ENCODE results near the gene TEAD1. TPM values are rescaled to one million over a fixed set of nuclear protein-coding genes. Genes with fewer than 3 reads are reported as not detected.

The TEAD1 gene
- total RNA-seq, 1 experiment from 2014 or later: 102 TPM

- DNase-seq (ENCODE audit: low read depth, low spot score): no peak
- Histone ChIP-seq H3K27ac (ENCODE audit: low read length) (no peak overlapping the region), H3K4me3 (ENCODE audit: low read depth in 2 of 2, low read length in 2 of 2) (no peak overlapping the region), H3K36me3 (ENCODE audit: control insufficient read depth, insufficient read depth, low read length) (no peaks in the 10 kb centered on the region), H3K4me1 (ENCODE audit: control insufficient read depth, insufficient read depth, low read length) (peaks cover 34% of the 10 kb centered on the region), H3K27me3 (ENCODE audit: control insufficient read depth, insufficient read depth, low read length) (no peaks in the 10 kb centered on the region), H3K9me3 (ENCODE audit: control insufficient read depth, insufficient read depth, low read depth, low read length) (no peaks in the 10 kb centered on the region)
- intact Hi-C loops (cut with micrococcal nuclease; ENCODE audit: unreplicated experiment): no loop called here
- POLR2A ChIA-PET: no interaction called here
- in situ Hi-C loops (cut with HindIII; ENCODE audit: low pct_unique_long_range_greater_than_20kb, low sequenced_read_pairs): no loop called here
- BruUV-seq (replicated peaks): no TSS peak
- CTCF ChIA-PET: no interaction called here
- no peak for ATAC-seq
- no peak for TF ChIP-seq SIN3A (IDR thresholded peaks at IDR 0.05; ENCODE audit: borderline replicate concordance, insufficient read depth, low read depth, low read length)
- TF ChIP-seq CTCF (IDR thresholded peaks at IDR 0.05): no peak
- TF ChIP-seq POLR2AphosphoS5 (IDR thresholded peaks at IDR 0.05; ENCODE audit: low read depth, low read length): no peak
- no peak for TF ChIP-seq TCF7L2 (IDR thresholded peaks at IDR 0.05; ENCODE audit: low read depth, low read length)
- TF ChIP-seq, protein P1, sequence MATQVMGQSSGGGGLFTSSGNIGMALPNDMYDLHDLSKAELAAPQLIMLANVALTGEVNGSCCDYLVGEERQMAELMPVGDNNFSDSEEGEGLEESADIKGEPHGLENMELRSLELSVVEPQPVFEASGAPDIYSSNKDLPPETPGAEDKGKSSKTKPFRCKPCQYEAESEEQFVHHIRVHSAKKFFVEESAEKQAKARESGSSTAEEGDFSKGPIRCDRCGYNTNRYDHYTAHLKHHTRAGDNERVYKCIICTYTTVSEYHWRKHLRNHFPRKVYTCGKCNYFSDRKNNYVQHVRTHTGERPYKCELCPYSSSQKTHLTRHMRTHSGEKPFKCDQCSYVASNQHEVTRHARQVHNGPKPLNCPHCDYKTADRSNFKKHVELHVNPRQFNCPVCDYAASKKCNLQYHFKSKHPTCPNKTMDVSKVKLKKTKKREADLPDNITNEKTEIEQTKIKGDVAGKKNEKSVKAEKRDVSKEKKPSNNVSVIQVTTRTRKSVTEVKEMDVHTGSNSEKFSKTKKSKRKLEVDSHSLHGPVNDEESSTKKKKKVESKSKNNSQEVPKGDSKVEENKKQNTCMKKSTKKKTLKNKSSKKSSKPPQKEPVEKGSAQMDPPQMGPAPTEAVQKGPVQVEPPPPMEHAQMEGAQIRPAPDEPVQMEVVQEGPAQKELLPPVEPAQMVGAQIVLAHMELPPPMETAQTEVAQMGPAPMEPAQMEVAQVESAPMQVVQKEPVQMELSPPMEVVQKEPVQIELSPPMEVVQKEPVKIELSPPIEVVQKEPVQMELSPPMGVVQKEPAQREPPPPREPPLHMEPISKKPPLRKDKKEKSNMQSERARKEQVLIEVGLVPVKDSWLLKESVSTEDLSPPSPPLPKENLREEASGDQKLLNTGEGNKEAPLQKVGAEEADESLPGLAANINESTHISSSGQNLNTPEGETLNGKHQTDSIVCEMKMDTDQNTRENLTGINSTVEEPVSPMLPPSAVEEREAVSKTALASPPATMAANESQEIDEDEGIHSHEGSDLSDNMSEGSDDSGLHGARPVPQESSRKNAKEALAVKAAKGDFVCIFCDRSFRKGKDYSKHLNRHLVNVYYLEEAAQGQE (IDR thresholded peaks at IDR 0.05; ENCODE audit: insufficient read depth in 1 of 2, low read depth in 2 of 2, low read length in 1 of 2): no peak
These were observed 141.8 kb downstream of the TEAD1 start for GRCh38 chr11:12815931-12816494.

DNA sequence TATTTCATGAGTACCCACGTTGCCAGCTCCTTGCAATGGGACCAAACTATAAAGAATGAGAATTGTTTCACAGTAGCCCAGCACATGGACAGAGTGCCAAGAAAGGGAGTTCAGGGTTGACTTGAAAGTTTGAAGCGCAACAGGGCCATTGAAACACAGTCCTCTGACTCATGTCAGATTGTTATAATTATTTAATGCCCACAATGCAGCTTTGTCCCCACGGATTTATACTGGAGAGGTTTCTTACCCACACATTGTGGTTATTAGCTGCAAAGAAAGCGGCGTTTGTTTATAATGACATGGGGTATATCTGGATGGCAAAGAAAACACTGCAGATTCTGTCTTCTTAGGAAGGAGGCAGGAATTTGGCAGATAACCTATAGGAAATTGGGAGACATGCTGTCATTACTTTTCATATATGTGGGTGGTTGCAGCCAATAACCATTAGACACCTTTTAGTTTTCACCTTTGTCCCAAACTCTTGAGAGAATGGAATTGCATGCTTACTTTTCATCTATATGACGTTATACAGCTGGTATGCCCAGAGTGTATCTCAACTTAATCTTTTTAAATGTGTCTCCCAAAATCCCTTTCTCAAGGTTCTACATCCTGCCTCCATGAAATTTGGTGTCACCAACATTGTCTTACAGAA lies 143.6 kb downstream of the TEAD1 start:
- TF ChIP-seq CTCF (IDR thresholded peaks at IDR 0.05) (no peak), SIN3A (IDR thresholded peaks at IDR 0.05; ENCODE audit: borderline replicate concordance, insufficient read depth, low read depth, low read length) (no peak), POLR2AphosphoS5 (IDR thresholded peaks at IDR 0.05; ENCODE audit: low read depth, low read length) (no peak), TCF7L2 (IDR thresholded peaks at IDR 0.05; ENCODE audit: low read depth, low read length) (no peak)
- TF ChIP-seq, protein P1 (IDR thresholded peaks at IDR 0.05; ENCODE audit: insufficient read depth in 1 of 2, low read depth in 2 of 2, low read length in 1 of 2): no peak
- ChIA-PET CTCF (no interaction called here), POLR2A (no interaction called here)
- no peak overlapping the region for H3K27ac ChIP-seq (ENCODE audit: low read length)
- intact Hi-C loops (cut with micrococcal nuclease; ENCODE audit: unreplicated experiment): no loop called here
- no peaks in the 10 kb centered on the region for H3K9me3 ChIP-seq (ENCODE audit: control insufficient read depth, insufficient read depth, low read depth, low read length)
- no peaks in the 10 kb centered on the region for H3K27me3 ChIP-seq (ENCODE audit: control insufficient read depth, insufficient read depth, low read length)
- no TSS peak for BruUV-seq (replicated peaks)
- DNase-seq (ENCODE audit: low read depth, low spot score) (no peak), ATAC-seq (no peak)
- no peak overlapping the region for H3K4me3 ChIP-seq (ENCODE audit: low read depth in 2 of 2, low read length in 2 of 2)
- no peaks in the 10 kb centered on the region for H3K36me3 ChIP-seq (ENCODE audit: control insufficient read depth, insufficient read depth, low read length)
- H3K4me1 ChIP-seq (ENCODE audit: control insufficient read depth, insufficient read depth, low read length): peaks cover 31% of the 10 kb centered on the region
- in situ Hi-C loops (cut with HindIII; ENCODE audit: low pct_unique_long_range_greater_than_20kb, low sequenced_read_pairs): no loop called here
